ENCODE measurements around the gene POLD3.

- TF ChIP-seq CTCF (IDR thresholded peaks at IDR 0.05) (no peak), POLR2AphosphoS5 (IDR thresholded peaks at IDR 0.05) (no peak)
These were observed 79.3 kb downstream of the POLD3 start for GRCh38 chr11:74671520-74672196.

Data from upper lobe of left lung (tissue), 4 donors.